ENCODE data around the gene KCNK2.
A peak's percentile ranks its signal among the peaks of the same experiment; 100 is the strongest.
"Not testable (repeated sequence)": the region's sequence is repeated elsewhere in the genome, so short reads cannot be mapped to it uniquely, and the experiment has no call there.

The KCNK2 gene

DNA sequence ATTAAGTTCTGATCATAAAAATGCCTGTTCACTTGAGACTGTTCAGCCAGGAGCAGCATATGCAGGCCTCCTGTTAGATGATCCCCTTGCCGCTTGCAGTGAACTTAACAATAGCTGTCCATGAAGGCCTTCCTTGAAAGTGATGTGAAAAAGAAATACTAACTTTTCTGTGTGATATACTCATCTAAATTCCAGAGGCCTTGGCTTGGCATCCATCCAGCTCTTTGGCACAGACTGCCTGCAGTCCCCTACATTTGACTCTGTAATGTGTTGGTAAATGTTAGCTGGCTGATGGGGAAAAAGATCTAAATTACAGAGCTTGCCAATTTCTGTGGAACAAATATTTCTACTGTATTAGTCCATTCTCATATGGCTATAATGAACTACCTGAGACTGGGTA lies 73.7 kb downstream of the KCNK2 start:
- Histone ChIP-seq H3K4me1 (ENCODE audit: control insufficient read depth, insufficient read depth, low read length) (peaks cover 10% of the 10 kb centered on the region), H3K4me3 (ENCODE audit: low read length) (no peak overlapping the region), H3K9ac (ENCODE audit: low read length) (no peak overlapping the region), H3K36me3 (ENCODE audit: control insufficient read depth, insufficient read depth, low read length, severe bottlenecking) (no peaks in the 10 kb centered on the region), H3K27me3 (replicated peaks; ENCODE audit: control insufficient read depth, insufficient read depth, low read length) (no peaks in the 10 kb centered on the region), H3K9me3 (ENCODE audit: control insufficient read depth, low read length) (peaks cover 2% of the 10 kb centered on the region)
- peak; percentile 54 for DNase-seq (ENCODE audit: low read depth)

GRCh38 chr1:215160351-215160750 lies 77.8 kb downstream of the KCNK2 start:
- Histone ChIP-seq H3K4me3 (ENCODE audit: low read length) (no peak overlapping the region), H3K9me3 (ENCODE audit: control insufficient read depth, low read length) (peaks cover 6% of the 10 kb centered on the region), H3K9ac (ENCODE audit: low read length) (no peak overlapping the region), H3K27me3 (replicated peaks; ENCODE audit: control insufficient read depth, insufficient read depth, low read length) (no peaks in the 10 kb centered on the region), H3K4me1 (ENCODE audit: control insufficient read depth, insufficient read depth, low read length) (peaks cover 7% of the 10 kb centered on the region), H3K36me3 (ENCODE audit: control insufficient read depth, insufficient read depth, low read length, severe bottlenecking) (no peaks in the 10 kb centered on the region)
- peak; percentile 35 for DNase-seq (ENCODE audit: low read depth)

DNA sequence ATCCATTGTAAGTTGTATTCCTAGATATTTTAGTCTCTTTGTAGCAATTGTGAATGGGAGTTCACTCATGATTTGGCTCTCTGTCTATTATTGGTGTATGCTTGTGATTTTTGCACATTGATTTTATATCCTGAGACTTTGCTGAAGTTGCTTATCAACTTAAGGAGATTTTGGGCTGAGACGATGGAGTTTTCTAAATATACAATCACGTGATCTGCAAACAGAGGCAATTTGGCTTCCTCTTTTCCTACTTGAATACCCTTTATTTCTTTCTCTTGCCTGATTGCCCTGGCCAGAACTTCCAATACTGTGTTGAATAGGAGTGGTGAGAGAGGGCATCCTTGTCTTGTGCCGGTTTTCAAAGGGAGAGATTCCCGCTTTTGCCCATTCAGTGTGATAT lies 80.6 kb downstream of the KCNK2 start:
- H3K9ac ChIP-seq (ENCODE audit: low read length); H3K4me3 ChIP-seq (ENCODE audit: low read length); H3K27me3 ChIP-seq (replicated peaks; ENCODE audit: control insufficient read depth, insufficient read depth, low read length); DNase-seq (ENCODE audit: low read depth); H3K36me3 ChIP-seq (ENCODE audit: control insufficient read depth, insufficient read depth, low read length, severe bottlenecking); H3K9me3 ChIP-seq (ENCODE audit: control insufficient read depth, low read length); H3K4me1 ChIP-seq (ENCODE audit: control insufficient read depth, insufficient read depth, low read length): not testable (repeated sequence)

- Histone ChIP-seq H3K27me3 (replicated peaks; ENCODE audit: control insufficient read depth, insufficient read depth, low read length) (no peaks in the 10 kb centered on the region), H3K4me1 (ENCODE audit: control insufficient read depth, insufficient read depth, low read length) (peaks cover 7% of the 10 kb centered on the region), H3K9me3 (ENCODE audit: control insufficient read depth, low read length) (peaks cover 7% of the 10 kb centered on the region), H3K36me3 (ENCODE audit: control insufficient read depth, insufficient read depth, low read length, severe bottlenecking) (peaks cover 1% of the 10 kb centered on the region), H3K9ac (ENCODE audit: low read length) (no peak overlapping the region), H3K4me3 (ENCODE audit: low read length) (no peak overlapping the region)
- no peak for DNase-seq (ENCODE audit: low read depth)
Observed at GRCh38 chr1:215166886-215167285, 84.3 kb downstream of the KCNK2 start.

- H3K36me3 ChIP-seq (ENCODE audit: control insufficient read depth, insufficient read depth, low read length, severe bottlenecking): peaks cover 14% of the 10 kb centered on the region
- H3K4me1 ChIP-seq (ENCODE audit: control insufficient read depth, insufficient read depth, low read length): peaks cover 10% of the 10 kb centered on the region
- peaks cover 21% of the 10 kb centered on the region for H3K9me3 ChIP-seq (ENCODE audit: control insufficient read depth, low read length)
- H3K9ac ChIP-seq (ENCODE audit: low read length): no peak overlapping the region
- no peak overlapping the region for H3K4me3 ChIP-seq (ENCODE audit: low read length)
- no peaks in the 10 kb centered on the region for H3K27me3 ChIP-seq (replicated peaks; ENCODE audit: control insufficient read depth, insufficient read depth, low read length)
- DNase-seq (ENCODE audit: low read depth): no peak
Observed at GRCh38 chr1:215181518-215181917, 99.0 kb downstream of the KCNK2 start.

- Histone ChIP-seq H3K4me3 (ENCODE audit: low read length) (no peak overlapping the region), H3K9ac (ENCODE audit: low read length) (no peak overlapping the region), H3K9me3 (ENCODE audit: control insufficient read depth, low read length) (peaks cover 14% of the 10 kb centered on the region), H3K4me1 (ENCODE audit: control insufficient read depth, insufficient read depth, low read length) (peaks cover 39% of the 10 kb centered on the region), H3K36me3 (ENCODE audit: control insufficient read depth, insufficient read depth, low read length, severe bottlenecking) (peaks cover 14% of the 10 kb centered on the region), H3K27me3 (replicated peaks; ENCODE audit: control insufficient read depth, insufficient read depth, low read length) (no peaks in the 10 kb centered on the region)
- DNase-seq (ENCODE audit: low read depth): no peak
Observed at GRCh38 chr1:215185067-215185620, 102.6 kb downstream of the KCNK2 start.

- Histone ChIP-seq H3K9me3 (ENCODE audit: control insufficient read depth, low read length) (no peaks in the 10 kb centered on the region), H3K4me3 (ENCODE audit: low read length) (peak overlapping the region; percentile 18), H3K27me3 (replicated peaks; ENCODE audit: control insufficient read depth, insufficient read depth, low read length) (no peaks in the 10 kb centered on the region), H3K4me1 (ENCODE audit: control insufficient read depth, insufficient read depth, low read length) (peaks cover 54% of the 10 kb centered on the region), H3K36me3 (ENCODE audit: control insufficient read depth, insufficient read depth, low read length, severe bottlenecking) (peaks cover 2% of the 10 kb centered on the region), H3K9ac (ENCODE audit: low read length) (peak overlapping the region; percentile 36)
- DNase-seq (ENCODE audit: low read depth): peak; percentile 58
Observed at GRCh38 chr1:215188302-215188950, 105.9 kb downstream of the KCNK2 start.

GRCh38 chr1:215192306-215192705 lies 109.8 kb downstream of the KCNK2 start:
- Histone ChIP-seq H3K36me3 (ENCODE audit: control insufficient read depth, insufficient read depth, low read length, severe bottlenecking) (no peaks in the 10 kb centered on the region), H3K27me3 (replicated peaks; ENCODE audit: control insufficient read depth, insufficient read depth, low read length) (no peaks in the 10 kb centered on the region), H3K4me3 (ENCODE audit: low read length) (peak overlapping the region; percentile 34), H3K9ac (ENCODE audit: low read length) (peak overlapping the region; percentile 55), H3K4me1 (ENCODE audit: control insufficient read depth, insufficient read depth, low read length) (peaks cover 38% of the 10 kb centered on the region), H3K9me3 (ENCODE audit: control insufficient read depth, low read length) (no peaks in the 10 kb centered on the region)
- DNase-seq (ENCODE audit: low read depth): peak; percentile 72

- Histone ChIP-seq H3K9ac (ENCODE audit: low read length) (no peak overlapping the region), H3K9me3 (ENCODE audit: control insufficient read depth, low read length) (no peaks in the 10 kb centered on the region), H3K4me1 (ENCODE audit: control insufficient read depth, insufficient read depth, low read length) (peaks cover 7% of the 10 kb centered on the region), H3K4me3 (ENCODE audit: low read length) (no peak overlapping the region), H3K36me3 (ENCODE audit: control insufficient read depth, insufficient read depth, low read length, severe bottlenecking) (no peaks in the 10 kb centered on the region), H3K27me3 (replicated peaks; ENCODE audit: control insufficient read depth, insufficient read depth, low read length) (no peaks in the 10 kb centered on the region)
- peak; percentile 7 for DNase-seq (ENCODE audit: low read depth)
Observed at GRCh38 chr1:215198021-215198420, 115.5 kb downstream of the KCNK2 start.

DNA sequence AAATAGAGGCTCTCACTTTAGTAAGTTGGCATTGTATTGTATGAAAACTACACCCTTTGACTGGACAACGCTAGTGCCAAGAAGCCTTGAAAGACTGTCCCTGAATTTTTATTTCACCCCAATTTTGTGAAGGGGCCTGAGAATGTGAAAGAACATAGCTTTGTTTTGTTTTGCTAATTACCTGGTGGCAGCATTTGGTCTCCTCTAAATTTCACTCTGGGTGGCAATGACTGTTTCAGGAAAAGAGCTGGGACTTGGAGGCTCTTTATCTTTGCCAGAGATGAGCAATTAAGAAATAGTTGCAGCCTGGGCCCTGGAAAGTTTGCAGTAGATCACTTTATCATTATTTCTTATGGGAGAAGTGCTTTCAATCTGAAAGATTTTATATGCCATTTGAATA lies 117.6 kb downstream of the KCNK2 start:
- Histone ChIP-seq H3K9ac (ENCODE audit: low read length) (no peak overlapping the region), H3K4me3 (ENCODE audit: low read length) (no peak overlapping the region), H3K27me3 (replicated peaks; ENCODE audit: control insufficient read depth, insufficient read depth, low read length) (no peaks in the 10 kb centered on the region), H3K36me3 (ENCODE audit: control insufficient read depth, insufficient read depth, low read length, severe bottlenecking) (no peaks in the 10 kb centered on the region), H3K4me1 (ENCODE audit: control insufficient read depth, insufficient read depth, low read length) (peaks cover 7% of the 10 kb centered on the region), H3K9me3 (ENCODE audit: control insufficient read depth, low read length) (no peaks in the 10 kb centered on the region)
- no peak for DNase-seq (ENCODE audit: low read depth)

GRCh38 chr1:215201283-215201682 lies 118.7 kb downstream of the KCNK2 start:
- no peaks in the 10 kb centered on the region for H3K9me3 ChIP-seq (ENCODE audit: control insufficient read depth, low read length)
- no peaks in the 10 kb centered on the region for H3K36me3 ChIP-seq (ENCODE audit: control insufficient read depth, insufficient read depth, low read length, severe bottlenecking)
- H3K27me3 ChIP-seq (replicated peaks; ENCODE audit: control insufficient read depth, insufficient read depth, low read length): no peaks in the 10 kb centered on the region
- peaks cover 7% of the 10 kb centered on the region for H3K4me1 ChIP-seq (ENCODE audit: control insufficient read depth, insufficient read depth, low read length)
- DNase-seq (ENCODE audit: low read depth): no peak
- no peak overlapping the region for H3K4me3 ChIP-seq (ENCODE audit: low read length)
- no peak overlapping the region for H3K9ac ChIP-seq (ENCODE audit: low read length)

DNA sequence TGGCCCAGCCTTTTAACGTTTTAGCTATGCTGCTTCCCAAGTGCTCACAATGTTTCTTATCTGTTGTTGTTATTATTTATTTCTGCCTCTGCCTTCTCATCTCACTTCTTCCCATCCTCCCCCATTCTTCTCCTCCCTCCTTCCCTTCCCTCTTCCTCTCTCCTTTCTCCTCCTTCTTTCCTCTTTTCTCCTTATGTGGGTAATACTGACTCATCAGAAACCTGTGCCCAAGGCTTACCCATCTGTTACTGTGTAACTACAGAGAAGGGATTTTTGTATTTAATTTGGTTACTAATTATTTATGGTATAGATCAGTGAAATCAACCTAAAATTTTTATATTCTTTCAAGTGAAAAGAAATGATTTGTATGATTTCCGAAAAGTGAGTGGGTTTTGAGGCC lies 120.3 kb downstream of the KCNK2 start:
- H3K9me3 ChIP-seq (ENCODE audit: control insufficient read depth, low read length): no peaks in the 10 kb centered on the region
- H3K4me1 ChIP-seq (ENCODE audit: control insufficient read depth, insufficient read depth, low read length): peaks cover 4% of the 10 kb centered on the region
- H3K9ac ChIP-seq (ENCODE audit: low read length): no peak overlapping the region
- H3K27me3 ChIP-seq (replicated peaks; ENCODE audit: control insufficient read depth, insufficient read depth, low read length): no peaks in the 10 kb centered on the region
- no peak for DNase-seq (ENCODE audit: low read depth)
- H3K4me3 ChIP-seq (ENCODE audit: low read length): no peak overlapping the region
- H3K36me3 ChIP-seq (ENCODE audit: control insufficient read depth, insufficient read depth, low read length, severe bottlenecking): no peaks in the 10 kb centered on the region

Data from adipocyte (in vitro differentiated cells).